Activated CD8-positive, alpha-beta T cell treated with anti-CD3 and anti-CD28 coated beads for 36 hours (primary cell): ENCODE results near the gene HBEGF. TPM values are rescaled to one million over a fixed set of nuclear protein-coding genes. Genes with fewer than 3 reads are reported as not detected.

Experiments used
- ATAC-seq: fragments of 200-7000 bp; cut with Tn5 transposase; one replicate; pipeline ENCODE4 v1.10.0; 2021; ENCODE audit warnings: mild to moderate bottlenecking, moderate library complexity
- CTCF ChIA-PET: fragments of 350-600 bp; sonication (Branson Sonifier 250); formaldehyde crosslinking; loops from one replicate; lab custom pipeline; 2021; ENCODE audit warnings: antibody characterized with exemption; lab: Charles Lee
- POLR2A ChIA-PET: fragments of 350-600 bp; sonication (Branson Sonifier 250); formaldehyde crosslinking; loops from one replicate; lab custom pipeline; 2021; ENCODE audit warnings: antibody characterized with exemption; lab: Charles Lee
- DNase-seq: peaks from one replicate; pipeline ENCODE4 v3.0.0-alpha.2; 2020
- H3K27ac Mint-ChIP-seq: one replicate; pipeline ENCODE4 v1.8.0; 2021; ENCODE audit warnings: mild to moderate bottlenecking, mixed read lengths
- H3K27me3 Mint-ChIP-seq: one replicate; pipeline ENCODE4 v1.8.0; 2021; ENCODE audit warnings: mixed read lengths
- H3K36me3 Mint-ChIP-seq: one replicate; pipeline ENCODE4 v1.8.0; 2021; ENCODE audit warnings: low read depth, mixed read lengths
- H3K4me1 Mint-ChIP-seq: one replicate; pipeline ENCODE4 v1.8.0; 2021; ENCODE audit warnings: low read depth, mixed read lengths
- H3K4me3 Mint-ChIP-seq: one replicate; pipeline ENCODE4 v1.8.0; 2021; ENCODE audit warnings: mild to moderate bottlenecking, moderate library complexity, mixed read lengths
- H3K9me3 Mint-ChIP-seq: one replicate; pipeline ENCODE4 v1.8.0; 2021; ENCODE audit warnings: mixed read lengths
- CTCF ChIP-seq: fragments of 200-600 bp; IDR thresholded peaks from one replicate; pipeline ENCODE4 v1.8.0; 2022; ENCODE audit warnings: antibody characterized with exemption, mild to moderate bottlenecking
- intact Hi-C: fragments of 100-400 bp; cut with micrococcal nuclease; formaldehyde crosslinking; loops from one replicate; pipeline ENCODE4 v1.10.0; 2022
- total RNA-seq, 2 experiments: library from RNA; stranded (reverse); gene quantifications; one replicate each; pipeline ENCODE4 v1.2.3, GENCODE V29; 2021

The HBEGF gene
- total RNA-seq, 2 experiments from 2014 or later = 5.1 to 6.4 TPM

GRCh38 chr5:140297283-140297682 is 49.1 kb downstream of the HBEGF start:
- ATAC-seq = no peak
- CTCF ChIA-PET = interaction anchor here (0.7 to 1.9 kb wide), 5 partner anchors 11 to 58 kb away, joined by 3 to 9 read pairs (median 4); partner anchors contain the start of gene HBEGF

GRCh38 chr5:140296289-140296688 is 50.1 kb downstream of the HBEGF start:
- H3K27ac Mint-ChIP-seq = no peak overlapping the region
- DNase-seq (no peak), ATAC-seq (no peak)
- no peaks in the 10 kb centered on the region for H3K9me3 Mint-ChIP-seq
- peaks cover 15% of the 10 kb centered on the region for H3K36me3 Mint-ChIP-seq
- no peak overlapping the region for H3K4me3 Mint-ChIP-seq
- ChIA-PET CTCF (interaction anchor here (1.6 kb wide), 1 partner anchor 55 kb away, joined by 4 read pairs; no protein-coding TSS in a partner anchor), POLR2A (interaction anchor here (0.6 kb wide), 1 partner anchor 12 kb away, joined by 3 read pairs; no protein-coding TSS in a partner anchor)
- H3K27me3 Mint-ChIP-seq = no peaks in the 10 kb centered on the region
- peaks cover 45% of the 10 kb centered on the region for H3K4me1 Mint-ChIP-seq
- intact Hi-C loops = no loop called here
- no peak for TF ChIP-seq CTCF

More at GRCh38 chr5:140297283-140297682, 49.1 kb downstream of the HBEGF start:
- no peak for DNase-seq
- Mint-ChIP-seq H3K27me3 (no peaks in the 10 kb centered on the region), H3K9me3 (no peaks in the 10 kb centered on the region), H3K36me3 (peaks cover 15% of the 10 kb centered on the region), H3K4me1 (peaks cover 48% of the 10 kb centered on the region), H3K27ac (no peak overlapping the region), H3K4me3 (no peak overlapping the region)
- intact Hi-C loops = no loop called here
- POLR2A ChIA-PET = no interaction called here
- no peak for TF ChIP-seq CTCF

GRCh38 chr5:140295414-140295813 is 51.0 kb downstream of the HBEGF start:
- no peak overlapping the region for H3K4me3 Mint-ChIP-seq
- H3K36me3 Mint-ChIP-seq = peaks cover 15% of the 10 kb centered on the region
- H3K27me3 Mint-ChIP-seq = no peaks in the 10 kb centered on the region
- H3K27ac Mint-ChIP-seq = no peak overlapping the region
- DNase-seq (peak; percentile 31), ATAC-seq (no peak)
- ChIA-PET POLR2A (no interaction called here), CTCF (interaction anchor here (1.6 kb wide), 1 partner anchor 56 kb away, joined by 4 read pairs; no protein-coding TSS in a partner anchor)
- peaks cover 44% of the 10 kb centered on the region for H3K4me1 Mint-ChIP-seq
- no peaks in the 10 kb centered on the region for H3K9me3 Mint-ChIP-seq
- TF ChIP-seq CTCF = no peak
- intact Hi-C loops = no loop called here

- ChIA-PET POLR2A (no interaction called here), CTCF (interaction anchor here (1.1 to 1.6 kb wide), 3 partner anchors 50 to 57 kb away, joined by 4 to 8 read pairs (median 5); partner anchors contain the start of gene HBEGF)
- Mint-ChIP-seq H3K4me1 (peaks cover 41% of the 10 kb centered on the region), H3K4me3 (no peak overlapping the region), H3K27ac (no peak overlapping the region), H3K27me3 (no peaks in the 10 kb centered on the region), H3K9me3 (no peaks in the 10 kb centered on the region), H3K36me3 (peaks cover 11% of the 10 kb centered on the region)
- DNase-seq = no peak
- ATAC-seq = no peak
- intact Hi-C loops = no loop called here
- TF ChIP-seq CTCF = no peak
These were observed 51.6 kb downstream of the HBEGF start for GRCh38 chr5:140294753-140295152.

- ChIA-PET CTCF (interaction anchor here (1.1 to 1.6 kb wide), 4 partner anchors 49 to 58 kb away, joined by 4 to 8 read pairs (median 5); partner anchors contain the start of gene HBEGF), POLR2A (no interaction called here)
- Mint-ChIP-seq H3K4me1 (peaks cover 41% of the 10 kb centered on the region), H3K27ac (no peak overlapping the region), H3K36me3 (peaks cover 7% of the 10 kb centered on the region), H3K27me3 (no peaks in the 10 kb centered on the region), H3K9me3 (no peaks in the 10 kb centered on the region), H3K4me3 (no peak overlapping the region)
- TF ChIP-seq CTCF = no peak
- DNase-seq (no peak), ATAC-seq (no peak)
- intact Hi-C loops = no loop called here
These were observed 52.6 kb downstream of the HBEGF start for GRCh38 chr5:140293849-140294100.
